Parathyroid adenoma (tissue), 2 donors: ENCODE data around the gene PIAS1.

Experiments used
- H2AFZ ChIP-seq: fragments of 300-600 bp; sonication (generic); one replicate; pipeline ENCODE4 v1.7.0; 2017; ENCODE audit warnings: antibody characterized with exemption, mild to moderate bottlenecking
- H3K27ac ChIP-seq: fragments of 300-600 bp; sonication (generic); one replicate; pipeline ENCODE4 v1.7.0; 2017
- H3K27me3 ChIP-seq: fragments of 300-600 bp; sonication (generic); one replicate; pipeline ENCODE4 v1.7.0; 2017; ENCODE audit warnings: low read length; ENCODE audit not compliant: control insufficient read depth, insufficient read depth
- H3K36me3 ChIP-seq: fragments of 300-600 bp; sonication (generic); one replicate; pipeline ENCODE4 v1.7.0; 2017; ENCODE audit warnings: low read length; ENCODE audit not compliant: control insufficient read depth, insufficient read depth
- H3K4me1 ChIP-seq: fragments of 300-600 bp; sonication (generic); one replicate; pipeline ENCODE4 v1.7.0; 2017; ENCODE audit warnings: control low read depth
- H3K4me2 ChIP-seq: fragments of 300-600 bp; sonication (generic); one replicate; pipeline ENCODE4 v1.7.0; 2017; ENCODE audit warnings: low read length
- H3K4me3 ChIP-seq: fragments of 300-600 bp; sonication (generic); one replicate; pipeline ENCODE4 v1.7.0; 2017; ENCODE audit warnings: low read depth, low read length
- H3K79me2 ChIP-seq: fragments of 300-600 bp; sonication (generic); one replicate; pipeline ENCODE4 v1.7.0; 2017; ENCODE audit warnings: control low read depth
- H3K9ac ChIP-seq: fragments of 300-600 bp; sonication (generic); one replicate; pipeline ENCODE4 v1.7.0; 2017; ENCODE audit warnings: mild to moderate bottlenecking
- H3K9me3 ChIP-seq: fragments of 300-600 bp; sonication (generic); one replicate; pipeline ENCODE4 v1.7.0; 2017; ENCODE audit warnings: low read length; ENCODE audit not compliant: control insufficient read depth
- CTCF ChIP-seq: fragments of 300-600 bp; sonication (generic); IDR thresholded peaks from one replicate; pipeline ENCODE4 v1.7.0; 2017; ENCODE audit warnings: antibody characterized with exemption, mild to moderate bottlenecking
- donor health status: primary hyperparathyroidism.

The PIAS1 gene

GRCh38 chr15:68028137-68028887 lies 25.8 kb upstream of the PIAS1 start:
- H3K4me3 ChIP-seq = no peak overlapping the region
- no peaks in the 10 kb centered on the region for H3K4me1 ChIP-seq
- no peaks in the 10 kb centered on the region for H3K36me3 ChIP-seq
- no peaks in the 10 kb centered on the region for H3K9me3 ChIP-seq
- no peak overlapping the region for H2AFZ ChIP-seq
- H3K27ac ChIP-seq = no peak overlapping the region
- H3K27me3 ChIP-seq = no peaks in the 10 kb centered on the region
- TF ChIP-seq CTCF = no peak
- H3K79me2 ChIP-seq = no peaks in the 10 kb centered on the region
- H3K4me2 ChIP-seq = no peak overlapping the region
- H3K9ac ChIP-seq = no peak overlapping the region

GRCh38 chr15:68028888-68029207 lies 25.3 kb upstream of the PIAS1 start:
- H3K79me2 ChIP-seq = no peaks in the 10 kb centered on the region
- no peak for TF ChIP-seq CTCF
- H3K9ac ChIP-seq = no peak overlapping the region
- H3K36me3 ChIP-seq = no peaks in the 10 kb centered on the region
- H3K27me3 ChIP-seq = no peaks in the 10 kb centered on the region
- no peak overlapping the region for H3K4me3 ChIP-seq
- no peaks in the 10 kb centered on the region for H3K4me1 ChIP-seq
- H2AFZ ChIP-seq = no peak overlapping the region
- H3K4me2 ChIP-seq = no peak overlapping the region
- H3K9me3 ChIP-seq = no peaks in the 10 kb centered on the region
- H3K27ac ChIP-seq = no peak overlapping the region

GRCh38 chr15:68029959-68030358 lies 24.2 kb upstream of the PIAS1 start:
- Histone ChIP-seq H3K4me1 (no peaks in the 10 kb centered on the region), H3K27me3 (no peaks in the 10 kb centered on the region), H3K9ac (no peak overlapping the region), H3K4me3 (no peak overlapping the region), H3K4me2 (no peak overlapping the region), H3K36me3 (no peaks in the 10 kb centered on the region), H3K9me3 (no peaks in the 10 kb centered on the region), H3K27ac (no peak overlapping the region), H3K79me2 (no peaks in the 10 kb centered on the region), H2AFZ (no peak overlapping the region)
- no peak for TF ChIP-seq CTCF

GRCh38 chr15:68031404-68031803 lies 22.7 kb upstream of the PIAS1 start:
- H3K36me3 ChIP-seq = no peaks in the 10 kb centered on the region
- no peak for TF ChIP-seq CTCF
- H3K9me3 ChIP-seq = no peaks in the 10 kb centered on the region
- H2AFZ ChIP-seq = no peak overlapping the region
- H3K79me2 ChIP-seq = no peaks in the 10 kb centered on the region
- H3K4me2 ChIP-seq = no peak overlapping the region
- H3K4me1 ChIP-seq = no peaks in the 10 kb centered on the region
- no peaks in the 10 kb centered on the region for H3K27me3 ChIP-seq
- no peak overlapping the region for H3K27ac ChIP-seq
- H3K9ac ChIP-seq = no peak overlapping the region
- H3K4me3 ChIP-seq = no peak overlapping the region

GRCh38 chr15:68032672-68033071 lies 21.4 kb upstream of the PIAS1 start:
- Histone ChIP-seq H3K4me1 (no peaks in the 10 kb centered on the region), H3K36me3 (no peaks in the 10 kb centered on the region), H3K79me2 (no peaks in the 10 kb centered on the region), H3K27ac (no peak overlapping the region), H3K27me3 (no peaks in the 10 kb centered on the region), H2AFZ (no peak overlapping the region), H3K9me3 (no peaks in the 10 kb centered on the region), H3K4me3 (no peak overlapping the region), H3K9ac (no peak overlapping the region), H3K4me2 (no peak overlapping the region)
- no peak for TF ChIP-seq CTCF
